SK-N-SH treated with all-trans-retinoic acid at 6 μM for 48 hours (cell line): ENCODE data around the gene SRGAP1.

Experiments
- ARNTL ChIP-seq: fragments of 450-650 bp; formaldehyde crosslinking; IDR thresholded peaks from 2 replicates; pipeline ENCODE4 v1.5.0; 2020; ENCODE audit warnings: low read depth, mild to moderate bottlenecking, moderate library complexity, borderline replicate concordance
- CREB5 ChIP-seq: fragments of 250-450 bp; sonication (Bioruptor Pico); IDR thresholded peaks from 2 replicates; pipeline ENCODE4 v1.5.1; 2020; ENCODE audit warnings: low read depth, mild to moderate bottlenecking, moderate library complexity
- ISL1 ChIP-seq: fragments of 250-450 bp; sonication (Bioruptor Pico); IDR thresholded peaks from 2 replicates; pipeline ENCODE4 v2.1.2; 2022; ENCODE audit warnings: mild to moderate bottlenecking, moderate library complexity
- PATZ1 ChIP-seq: fragments of 250-450 bp; sonication (Bioruptor Pico); IDR thresholded peaks from 2 replicates; pipeline ENCODE4 v1.8.0; 2020; ENCODE audit warnings: mild to moderate bottlenecking, moderate library complexity, borderline replicate concordance
- RARB ChIP-seq: fragments of 250-450 bp; sonication (Bioruptor Pico); IDR thresholded peaks from 2 replicates; pipeline ENCODE4 v1.8.0; 2021; ENCODE audit warnings: mild to moderate bottlenecking, moderate library complexity
- TCF4 ChIP-seq: fragments of 250-450 bp; sonication (Bioruptor Pico); IDR thresholded peaks from 2 replicates; pipeline ENCODE4 v1.8.0; 2021; ENCODE audit warnings: mild to moderate bottlenecking, moderate library complexity, borderline replicate concordance

GRCh38 chr12:63836046-63836445 lies 8.5 kb upstream of the SRGAP1 start:
- TF ChIP-seq TCF4, result no peak
- TF ChIP-seq CREB5 (CRISPR knock-in tag), result no peak
- TF ChIP-seq PATZ1, result no peak
- no peak for TF ChIP-seq ISL1 (CRISPR knock-in tag)
- no peak for TF ChIP-seq RARB (CRISPR knock-in tag)
- no peak for TF ChIP-seq ARNTL (CRISPR knock-in tag)
